A549 (cell line): Measurements from ENCODE around the gene ALDH1A2. TPM values are rescaled to one million over a fixed set of nuclear protein-coding genes. Genes with fewer than 3 reads are reported as not detected.

Experiments used
- ATAC-seq, 2 experiments: fragments of 200-7000 bp in 1 of 2; fragments of >200 bp in 1 of 2; cut with Nextera tagmentation in 1 of 2; cut with Tn5 transposase in 1 of 2; 3 replicates each; pipeline versions ENCODE4 v1.8.0 to v1.9.1; 2018 to 2020; ENCODE audit warnings: mild to moderate bottlenecking in 1 of 2, moderate library complexity in 1 of 2
- CTCF ChIA-PET: fragments of 300-600 bp; sonication (Branson Sonifier 250); formaldehyde crosslinking; extraction: SDS; loops from one replicate; lab custom pipeline; 2021; ENCODE audit warnings: antibody characterized with exemption, inconsistent platforms; lab: Yijun Ruan, JAX
- POLR2A ChIA-PET: fragments of 350-600 bp; formaldehyde crosslinking; extraction: SDS; loops from one replicate; lab custom pipeline; 2021; ENCODE audit warnings: antibody characterized with exemption, inconsistent platforms; lab: Yijun Ruan, JAX
- DNase-seq, 2 experiments: peaks; one replicate each; pipeline versions ENCODE4 v3.0.0 to v3.0.0-alpha.2; 2011 to 2016; ENCODE audit warnings: low read depth in 1 of 2, low spot score in 1 of 2
- FAIRE-seq: peaks from 2 replicates; lab custom pipeline; 2011; peaks lifted over from hg19 to GRCh38; lab: Jason Lieb, UNC
- H3K27ac ChIP-seq, 2 experiments: fragments of >200 bp; sonication (Bioruptor Twin); formaldehyde crosslinking; 3 replicates each; pipeline ENCODE4 v1.5.1; 2016 to 2017
- H3K4me1 ChIP-seq: fragments of >200 bp; sonication (Bioruptor Twin); formaldehyde crosslinking; 3 replicates; pipeline ENCODE4 v1.6.1; 2016
- H3K4me2 ChIP-seq: fragments of >200 bp; sonication (Bioruptor Twin); formaldehyde crosslinking; 3 replicates; pipeline ENCODE4 v1.6.1; 2016
- H3K4me3 ChIP-seq: fragments of >200 bp; sonication (Bioruptor Twin); formaldehyde crosslinking; 3 replicates; pipeline ENCODE4 v1.5.1; 2016
- H3K9me3 ChIP-seq: fragments of >200 bp; sonication (Bioruptor Twin); formaldehyde crosslinking; 3 replicates; pipeline ENCODE4 v1.6.1; 2016
- CHD2 ChIP-seq: fragments of 150-350 bp; IDR thresholded peaks from 2 replicates; pipeline ENCODE4 v1.6.1; 2014; ENCODE audit warnings: low read length; ENCODE audit not compliant: partially characterized antibody
- EHF ChIP-seq: fragments of 250-450 bp; sonication (Bioruptor Pico); IDR thresholded peaks from 2 replicates; pipeline ENCODE4 v1.5.0; 2020; ENCODE audit warnings: mild to moderate bottlenecking
- EHMT2 ChIP-seq: fragments of 200-600 bp; sonication (generic); IDR thresholded peaks from 2 replicates; pipeline ENCODE4 v1.6.1; 2016; ENCODE audit warnings: antibody characterized with exemption, low read depth, mild to moderate bottlenecking, moderate library complexity
- FOXS1 ChIP-seq: fragments of 250-450 bp; sonication (Bioruptor Pico); IDR thresholded peaks from 2 replicates; pipeline ENCODE4 v1.5.0; 2020; ENCODE audit warnings: mild to moderate bottlenecking, moderate library complexity
- GATA3 ChIP-seq: IDR thresholded peaks from 2 replicates; pipeline ENCODE4 v1.6.1; 2012; ENCODE audit warnings: borderline replicate concordance
- HOXA7 ChIP-seq: fragments of 250-450 bp; sonication (Bioruptor Pico); IDR thresholded peaks from 2 replicates; pipeline ENCODE4 v1.5.0; 2020; ENCODE audit warnings: mild to moderate bottlenecking, moderate library complexity
- JUN ChIP-seq, 2 experiments: fragments of >200 bp; sonication (Bioruptor Twin); formaldehyde crosslinking; IDR thresholded peaks; 2 replicates in 1 of 2; 3 replicates in 1 of 2; pipeline ENCODE4 v1.6.1; 2016 to 2017
- MAFK ChIP-seq: fragments of 450-650 bp; IDR thresholded peaks from 2 replicates; pipeline ENCODE4 v1.6.1; 2014; ENCODE audit not compliant: partially characterized antibody
- MYC ChIP-seq: IDR thresholded peaks from 2 replicates; pipeline ENCODE4 v1.6.1; 2012; ENCODE audit warnings: mild to moderate bottlenecking, inconsistent platforms, low read length, improper control_type of control experiment, borderline replicate concordance
- NFE2L2 ChIP-seq: fragments of 150-350 bp; conservative IDR thresholded peaks from 2 replicates; pipeline ENCODE4 v1.6.1; 2014; ENCODE audit warnings: low read length
- NPAS2 ChIP-seq: fragments of 250-450 bp; sonication (Bioruptor Pico); IDR thresholded peaks from 2 replicates; pipeline ENCODE4 v1.8.0; 2022; ENCODE audit warnings: mild to moderate bottlenecking, moderate library complexity, borderline replicate concordance
- RFX5 ChIP-seq: fragments of 450-650 bp; IDR thresholded peaks from 2 replicates; pipeline ENCODE4 v1.7.1; 2014; ENCODE audit warnings: antibody characterized with exemption, mild to moderate bottlenecking, moderate library complexity
- SMC3 ChIP-seq: fragments of >200 bp; sonication (Bioruptor Twin); formaldehyde crosslinking; IDR thresholded peaks from 3 replicates; pipeline ENCODE4 v1.6.1; 2018; ENCODE audit warnings: inconsistent platforms
- SREBF2 ChIP-seq: fragments of 450-650 bp; IDR thresholded peaks from 2 replicates; pipeline ENCODE4 v1.6.1; 2014; ENCODE audit warnings: mild to moderate bottlenecking, moderate library complexity
- WGBS: methylation state at CpG from one replicate; pipeline ENCODE4 v1.1.6; 2017; ENCODE audit errors: missing lambda C conversion rate; 5-methylcytosine and 5-hydroxymethylcytosine counted together
- polyA plus RNA-seq, 4 experiments: library from polyadenylated mRNA; depleted of rRNA in 3 of 4; stranded (reverse); fragments of >200 nt; fragmentation: RNase III in 1 of 4; extraction: RNeasy Plus Mini Kit Qiagen cat#74134 plus additional on column Dnase treatment in 1 of 4; gene quantifications; 2 replicates in 3 of 4; 3 replicates in 1 of 4; pipeline ENCODE4 v1.2.3, GENCODE V29; 2011 to 2017
- TF ChIP-seq, protein P1 (sequence below): fragments of 250-450 bp; sonication (Bioruptor Pico); IDR thresholded peaks from 2 replicates; pipeline ENCODE4 v1.5.0; 2020; ENCODE audit warnings: low read depth, mild to moderate bottlenecking, moderate library complexity
- TF ChIP-seq, protein P2 (sequence below): fragments of 200-600 bp; sonication (generic); IDR thresholded peaks from 2 replicates; pipeline ENCODE4 v1.6.1; 2016; ENCODE audit warnings: antibody characterized with exemption, mild to moderate bottlenecking, moderate library complexity
- TF ChIP-seq, protein P3 (sequence below): fragments of >200 bp; sonication (Bioruptor Twin); formaldehyde crosslinking; IDR thresholded peaks from 2 replicates; pipeline ENCODE4 v1.6.1; 2016
- TF ChIP-seq, protein P4 (sequence below): IDR thresholded peaks from 2 replicates; pipeline ENCODE4 v1.6.1; 2012
- TF ChIP-seq, protein P5 (sequence below): IDR thresholded peaks from 2 replicates; pipeline ENCODE4 v1.6.1; 2012

The ALDH1A2 gene
- polyA plus RNA-seq, 2 of the 4 experiments (the other 2 are of a cell fraction) = 0.23 to 0.35 TPM

DNA sequence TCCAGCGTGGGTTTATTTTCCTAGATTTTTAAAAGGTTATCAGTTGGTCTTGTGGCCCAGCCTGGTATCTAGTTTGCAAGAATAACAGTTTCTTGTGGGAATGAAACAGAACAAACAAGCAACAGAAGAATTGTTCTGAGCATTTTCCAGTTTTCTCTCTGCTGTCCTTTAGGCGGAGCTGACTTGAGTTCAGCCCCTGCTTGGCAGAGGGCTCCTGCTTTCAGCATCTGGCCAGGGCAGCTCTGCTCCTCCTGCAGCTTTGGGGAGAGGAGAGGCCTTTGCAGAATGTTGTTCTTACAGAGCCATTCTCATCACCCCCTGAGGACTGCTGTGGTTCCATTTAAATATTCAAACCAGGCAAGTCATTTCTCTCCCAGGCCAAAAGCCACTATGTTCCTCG is 117.7 kb downstream of the ALDH1A2 start (continued):
- TF ChIP-seq, protein P1, sequence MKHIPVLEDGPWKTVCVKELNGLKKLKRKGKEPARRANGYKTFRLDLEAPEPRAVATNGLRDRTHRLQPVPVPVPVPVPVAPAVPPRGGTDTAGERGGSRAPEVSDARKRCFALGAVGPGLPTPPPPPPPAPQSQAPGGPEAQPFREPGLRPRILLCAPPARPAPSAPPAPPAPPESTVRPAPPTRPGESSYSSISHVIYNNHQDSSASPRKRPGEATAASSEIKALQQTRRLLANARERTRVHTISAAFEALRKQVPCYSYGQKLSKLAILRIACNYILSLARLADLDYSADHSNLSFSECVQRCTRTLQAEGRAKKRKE = no peak
- TF ChIP-seq SREBF2 = no peak
- TF ChIP-seq CHD2 = no peak

DNA sequence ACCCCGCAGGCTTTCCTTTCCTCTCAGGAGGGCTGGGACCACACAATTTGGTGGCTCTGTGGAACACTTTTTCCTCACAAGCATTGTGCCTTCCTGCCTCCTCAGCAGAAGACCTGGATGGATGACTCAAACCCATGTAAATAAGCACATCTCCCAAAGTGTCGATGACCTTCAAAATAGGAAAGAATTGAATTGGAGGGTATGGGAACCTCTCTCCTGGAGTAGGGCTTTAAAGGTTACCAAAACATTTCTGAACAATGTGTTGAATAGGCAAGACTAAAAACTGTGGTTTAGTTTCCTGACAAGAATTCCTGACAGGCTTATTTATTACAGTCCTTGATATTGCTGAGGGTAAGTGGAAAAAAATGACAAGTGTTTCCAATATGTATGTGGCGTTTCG is 118.2 kb downstream of the ALDH1A2 start:
- ATAC-seq (no peak), FAIRE-seq (no peak), DNase-seq (no peak)
- 37% methylated on average over 4 of the region's 4 CpGs for WGBS
- no peaks in the 10 kb centered on the region; the same call in 2 of the 3 replicates for H3K9me3 ChIP-seq
- CTCF ChIA-PET = interaction anchor here (0.6 to 1.7 kb wide), 5 partner anchors 10 to 86 kb away, joined by 3 to 4 read pairs (median 4); no protein-coding TSS in a partner anchor
- POLR2A ChIA-PET = no interaction called here
- H3K4me1 ChIP-seq = no peaks in the 10 kb centered on the region
- TF ChIP-seq JUN (IDR thresholded peaks at IDR 0.05) (no peak), MYC (no peak), NPAS2 (CRISPR knock-in tag) (no peak), GATA3 (no peak), EHMT2 (no peak), NFE2L2 (no peak), SREBF2 (no peak), HOXA7 (CRISPR knock-in tag) (no peak), FOXS1 (no peak), RFX5 (no peak)
- TF ChIP-seq, protein P2, sequence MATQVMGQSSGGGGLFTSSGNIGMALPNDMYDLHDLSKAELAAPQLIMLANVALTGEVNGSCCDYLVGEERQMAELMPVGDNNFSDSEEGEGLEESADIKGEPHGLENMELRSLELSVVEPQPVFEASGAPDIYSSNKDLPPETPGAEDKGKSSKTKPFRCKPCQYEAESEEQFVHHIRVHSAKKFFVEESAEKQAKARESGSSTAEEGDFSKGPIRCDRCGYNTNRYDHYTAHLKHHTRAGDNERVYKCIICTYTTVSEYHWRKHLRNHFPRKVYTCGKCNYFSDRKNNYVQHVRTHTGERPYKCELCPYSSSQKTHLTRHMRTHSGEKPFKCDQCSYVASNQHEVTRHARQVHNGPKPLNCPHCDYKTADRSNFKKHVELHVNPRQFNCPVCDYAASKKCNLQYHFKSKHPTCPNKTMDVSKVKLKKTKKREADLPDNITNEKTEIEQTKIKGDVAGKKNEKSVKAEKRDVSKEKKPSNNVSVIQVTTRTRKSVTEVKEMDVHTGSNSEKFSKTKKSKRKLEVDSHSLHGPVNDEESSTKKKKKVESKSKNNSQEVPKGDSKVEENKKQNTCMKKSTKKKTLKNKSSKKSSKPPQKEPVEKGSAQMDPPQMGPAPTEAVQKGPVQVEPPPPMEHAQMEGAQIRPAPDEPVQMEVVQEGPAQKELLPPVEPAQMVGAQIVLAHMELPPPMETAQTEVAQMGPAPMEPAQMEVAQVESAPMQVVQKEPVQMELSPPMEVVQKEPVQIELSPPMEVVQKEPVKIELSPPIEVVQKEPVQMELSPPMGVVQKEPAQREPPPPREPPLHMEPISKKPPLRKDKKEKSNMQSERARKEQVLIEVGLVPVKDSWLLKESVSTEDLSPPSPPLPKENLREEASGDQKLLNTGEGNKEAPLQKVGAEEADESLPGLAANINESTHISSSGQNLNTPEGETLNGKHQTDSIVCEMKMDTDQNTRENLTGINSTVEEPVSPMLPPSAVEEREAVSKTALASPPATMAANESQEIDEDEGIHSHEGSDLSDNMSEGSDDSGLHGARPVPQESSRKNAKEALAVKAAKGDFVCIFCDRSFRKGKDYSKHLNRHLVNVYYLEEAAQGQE = no peak
- TF ChIP-seq, protein P3, sequence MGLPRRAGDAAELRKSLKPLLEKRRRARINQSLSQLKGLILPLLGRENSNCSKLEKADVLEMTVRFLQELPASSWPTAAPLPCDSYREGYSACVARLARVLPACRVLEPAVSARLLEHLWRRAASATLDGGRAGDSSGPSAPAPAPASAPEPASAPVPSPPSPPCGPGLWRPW = no peak
- no peak overlapping the region for H3K27ac ChIP-seq
- no peak overlapping the region for H3K4me3 ChIP-seq
- H3K4me2 ChIP-seq = no peak overlapping the region

DNA sequence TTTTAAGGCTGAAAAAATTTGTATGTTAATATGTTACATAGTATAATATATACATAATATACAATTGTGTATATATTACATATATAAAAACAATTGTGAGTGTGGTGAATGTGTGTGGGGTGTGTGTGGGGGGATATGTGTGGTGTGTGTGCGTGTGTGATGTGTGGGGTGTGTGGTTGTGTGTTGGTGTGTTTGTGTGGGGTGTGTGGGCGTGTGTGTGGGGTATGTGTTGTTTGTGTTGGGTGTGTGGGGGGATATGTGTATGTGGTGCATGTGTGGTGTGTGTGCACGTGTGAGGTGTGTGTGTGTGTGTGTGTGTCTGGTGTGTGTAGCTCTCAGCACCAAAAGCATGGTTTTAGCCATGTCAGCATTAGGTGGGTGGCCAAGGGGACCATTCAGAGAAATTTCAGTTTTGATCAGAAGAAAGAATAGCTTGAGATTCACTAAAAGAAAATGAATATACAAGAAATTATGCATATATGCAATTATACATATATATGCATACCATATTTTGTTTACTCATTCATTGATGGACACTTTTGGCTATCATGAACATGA is 118.9 kb downstream of the ALDH1A2 start:
- FAIRE-seq = peak; percentile 51

DNA sequence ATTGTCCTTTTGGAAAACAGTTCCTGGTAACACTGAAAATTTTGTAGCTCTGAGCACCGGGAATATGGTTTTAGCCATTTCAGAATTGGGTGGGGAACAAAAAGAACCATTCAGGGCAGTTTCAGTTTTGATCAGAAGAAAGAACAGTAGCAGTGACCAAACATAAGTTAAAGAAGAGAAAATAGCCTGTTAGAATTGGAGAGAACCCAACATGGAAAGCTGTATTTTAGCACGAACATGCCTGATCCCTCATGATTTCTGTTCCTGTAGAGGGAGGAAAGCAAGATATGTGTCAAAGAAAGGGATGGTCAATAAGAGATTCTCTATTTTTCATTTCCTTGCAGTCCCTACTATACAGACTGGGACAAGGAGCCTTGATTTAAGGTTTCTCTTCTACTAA is 119.9 kb downstream of the ALDH1A2 start:
- Histone ChIP-seq H3K4me2 (no peak overlapping the region), H3K4me3 (no peak overlapping the region), H3K4me1 (no peaks in the 10 kb centered on the region), H3K27ac (no peak overlapping the region), H3K9me3 (no peaks in the 10 kb centered on the region; the same call in 2 of the 3 replicates)
- 5% methylated on average over 2 of the region's 2 CpGs for WGBS
- ChIA-PET CTCF (no interaction called here), POLR2A (no interaction called here)
- no peak for FAIRE-seq
- TF ChIP-seq EHF (CRISPR knock-in tag) (no peak), SMC3 (no peak)
- TF ChIP-seq, protein P4, sequence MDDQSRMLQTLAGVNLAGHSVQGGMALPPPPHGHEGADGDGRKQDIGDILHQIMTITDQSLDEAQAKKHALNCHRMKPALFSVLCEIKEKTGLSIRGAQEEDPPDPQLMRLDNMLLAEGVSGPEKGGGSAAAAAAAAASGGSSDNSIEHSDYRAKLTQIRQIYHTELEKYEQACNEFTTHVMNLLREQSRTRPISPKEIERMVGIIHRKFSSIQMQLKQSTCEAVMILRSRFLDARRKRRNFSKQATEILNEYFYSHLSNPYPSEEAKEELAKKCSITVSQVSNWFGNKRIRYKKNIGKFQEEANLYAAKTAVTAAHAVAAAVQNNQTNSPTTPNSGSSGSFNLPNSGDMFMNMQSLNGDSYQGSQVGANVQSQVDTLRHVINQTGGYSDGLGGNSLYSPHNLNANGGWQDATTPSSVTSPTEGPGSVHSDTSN = no peak
- TF ChIP-seq, protein P5, sequence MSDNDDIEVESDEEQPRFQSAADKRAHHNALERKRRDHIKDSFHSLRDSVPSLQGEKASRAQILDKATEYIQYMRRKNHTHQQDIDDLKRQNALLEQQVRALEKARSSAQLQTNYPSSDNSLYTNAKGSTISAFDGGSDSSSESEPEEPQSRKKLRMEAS = no peak
- ATAC-seq = no peak
- no peak for DNase-seq

More for the DNA sequence above, 118.9 kb downstream of the ALDH1A2 start:
- ChIA-PET POLR2A (no interaction called here), CTCF (interaction anchor here (0.9 to 1.7 kb wide), 2 partner anchors 11 to 12 kb away, joined by 3 to 4 read pairs; no protein-coding TSS in a partner anchor)
- TF ChIP-seq RFX5 (no peak), MAFK (peak; percentile 48)
- ATAC-seq (no peak), DNase-seq (no peak)
- Histone ChIP-seq H3K27ac (no peak overlapping the region), H3K9me3 (no peaks in the 10 kb centered on the region; the same call in 2 of the 3 replicates), H3K4me2 (no peak overlapping the region), H3K4me3 (no peak overlapping the region), H3K4me1 (no peaks in the 10 kb centered on the region)
- WGBS = 1% methylated on average over 3 of the region's 3 CpGs
